HG02763 (cell line): ENCODE results near the gene EPRS1.

ENCODE experiments used
- ATAC-seq: cut with Tn5 transposase; IDR thresholded peaks from one replicate; pipeline ENCODE4 v1.9.1; 2021; ENCODE audit warnings: mild to moderate bottlenecking, moderate library complexity; ENCODE audit not compliant: unreplicated experiment

EPRS1 gene

DNA sequence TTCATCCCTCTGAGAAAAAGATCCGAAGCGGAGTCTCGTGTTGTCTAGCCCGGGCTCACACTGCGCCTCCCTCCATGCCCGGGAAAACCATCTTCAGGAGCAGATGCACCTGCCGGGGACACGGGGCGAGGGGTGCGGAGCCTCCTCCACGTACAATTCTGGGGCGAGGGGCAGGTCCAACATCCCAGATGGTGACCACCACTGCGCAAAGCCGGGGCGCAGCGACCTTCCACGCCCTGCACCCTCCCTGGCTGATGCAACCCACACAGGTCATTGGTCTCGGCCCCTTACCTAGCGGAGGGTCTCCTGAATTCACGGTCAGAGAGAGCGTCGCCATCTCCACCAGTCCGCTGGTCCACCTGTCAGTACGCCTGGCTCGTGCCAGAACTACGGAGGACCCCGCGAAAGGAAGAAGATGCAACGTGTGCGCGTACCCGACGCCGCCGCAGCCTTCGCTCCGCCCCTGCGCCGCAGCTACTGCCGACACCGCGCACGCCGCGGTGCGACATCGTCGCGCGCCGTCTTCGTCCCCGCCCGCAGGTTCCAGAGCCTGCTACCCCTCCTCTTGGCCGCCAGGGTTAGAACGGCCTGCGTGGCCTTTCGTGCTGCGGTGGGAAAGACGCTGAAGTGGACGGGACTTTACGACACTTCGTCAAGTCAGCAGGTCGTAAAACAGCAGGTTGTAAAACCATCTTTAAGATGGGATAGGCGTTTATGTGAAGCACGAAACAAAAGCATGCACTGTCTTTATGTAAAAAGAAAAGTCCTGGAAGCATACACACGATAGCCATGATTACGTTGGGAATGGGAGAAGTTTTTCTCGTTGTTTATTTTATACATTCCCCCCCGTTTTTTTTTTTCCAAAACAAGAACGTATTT lies at the start of gene EPRS1:
EPRS1 (minus strand) TSS at position 454 of the 879 bp plus-strand sequence; CDS start at position 337, 117 bp downstream.
- ATAC-seq, result peak; percentile 99

DNA sequence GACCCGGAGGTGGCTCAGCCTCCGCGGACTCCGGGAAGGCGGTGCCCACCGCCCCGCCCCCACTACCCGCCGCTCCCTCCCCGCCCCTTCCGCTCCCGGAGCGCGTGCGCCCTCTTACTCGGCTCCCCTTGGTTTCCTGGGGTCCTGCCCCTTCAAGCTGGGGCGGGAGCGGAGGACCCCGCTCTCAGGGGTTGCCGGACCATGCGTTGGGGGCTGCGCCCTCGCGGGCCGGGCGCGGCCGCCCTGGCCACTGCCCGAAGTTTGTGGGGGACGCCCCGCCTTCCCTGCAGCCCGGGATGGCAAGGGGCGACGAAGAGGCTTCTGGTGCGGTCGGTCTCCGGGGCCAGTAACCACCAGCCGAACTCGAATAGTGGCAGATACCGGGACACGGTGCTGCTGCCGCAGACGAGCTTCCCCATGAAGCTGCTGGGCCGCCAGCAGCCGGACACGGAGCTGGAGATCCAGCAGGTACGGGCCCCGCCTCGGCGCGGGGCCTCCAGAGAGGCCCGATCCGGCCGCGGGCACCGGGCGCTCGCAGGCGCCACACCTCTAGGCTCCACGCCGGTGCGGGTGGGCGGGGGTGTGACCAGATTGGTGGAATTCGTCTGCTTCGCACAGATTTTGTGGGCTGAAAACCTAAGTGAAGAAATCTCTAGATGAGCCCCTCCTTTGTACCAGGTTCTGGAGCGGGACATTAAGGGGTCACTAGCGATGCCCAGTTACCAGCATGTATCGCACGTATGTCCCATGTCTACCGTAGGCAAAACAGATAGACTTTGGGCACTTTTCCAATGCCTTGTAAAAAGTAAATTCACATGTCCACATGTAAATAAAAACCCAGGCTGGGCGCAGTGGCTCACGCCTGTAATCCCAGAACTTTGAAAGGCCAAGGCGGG lies 48.0 kb upstream of the EPRS1 start, which contains the start of gene IARS2:
IARS2 (plus strand) TSS at position 117 of the 896 bp plus-strand sequence; CDS start at position 202, 85 bp downstream.
- peak; percentile 60 for ATAC-seq

DNA sequence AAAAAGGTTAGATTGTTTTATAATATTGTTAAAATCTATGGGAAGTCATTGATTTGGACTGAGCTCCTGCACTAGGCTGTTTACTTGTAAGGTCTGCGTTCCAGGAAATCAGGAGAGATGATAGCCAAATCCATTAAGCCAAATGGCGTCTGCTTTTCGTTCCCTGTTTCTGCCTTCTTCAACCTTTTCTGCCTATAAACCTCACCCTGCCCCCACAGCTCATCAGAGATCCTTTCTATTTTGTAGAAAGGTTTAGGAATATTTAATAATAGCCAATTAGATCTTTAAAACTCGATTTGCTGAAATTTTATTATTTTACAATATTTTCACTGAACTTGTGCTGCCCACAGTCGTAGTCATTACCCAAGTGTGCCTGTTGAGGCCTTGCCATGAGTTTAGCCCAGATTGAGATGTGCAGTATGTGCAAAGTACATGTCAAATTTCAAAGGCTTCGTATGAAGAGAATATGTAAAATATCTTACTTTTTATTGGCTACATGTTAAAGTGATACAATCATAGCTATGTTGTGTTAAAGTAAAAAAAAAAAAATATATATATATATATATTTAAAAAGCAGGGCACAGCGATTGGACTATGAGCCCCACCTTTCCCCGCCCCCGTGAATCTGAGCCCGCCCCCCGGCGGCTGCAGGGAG lies 47.2 kb upstream of the EPRS1 start:
- ATAC-seq, result peak; percentile 0

DNA sequence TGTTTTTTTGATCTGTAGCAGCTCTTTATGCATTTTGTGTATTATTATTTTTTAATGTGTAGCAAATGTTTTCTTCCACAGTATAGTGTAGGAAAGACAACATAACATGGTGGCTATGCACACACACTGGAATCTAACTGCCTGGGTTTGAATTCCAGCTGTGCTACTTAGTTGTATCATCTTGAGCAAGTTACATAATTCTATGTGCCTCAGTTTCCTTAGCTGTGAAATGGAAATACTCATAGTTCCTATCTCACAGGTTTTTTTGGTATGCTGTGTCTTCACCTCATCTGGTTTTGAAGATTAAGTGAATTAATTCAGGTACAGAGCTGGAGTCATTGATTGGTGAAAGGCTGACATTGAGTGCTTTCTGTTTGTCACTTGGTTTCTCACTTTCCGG lies 46.4 kb upstream of the EPRS1 start:
- ATAC-seq, result no peak

DNA sequence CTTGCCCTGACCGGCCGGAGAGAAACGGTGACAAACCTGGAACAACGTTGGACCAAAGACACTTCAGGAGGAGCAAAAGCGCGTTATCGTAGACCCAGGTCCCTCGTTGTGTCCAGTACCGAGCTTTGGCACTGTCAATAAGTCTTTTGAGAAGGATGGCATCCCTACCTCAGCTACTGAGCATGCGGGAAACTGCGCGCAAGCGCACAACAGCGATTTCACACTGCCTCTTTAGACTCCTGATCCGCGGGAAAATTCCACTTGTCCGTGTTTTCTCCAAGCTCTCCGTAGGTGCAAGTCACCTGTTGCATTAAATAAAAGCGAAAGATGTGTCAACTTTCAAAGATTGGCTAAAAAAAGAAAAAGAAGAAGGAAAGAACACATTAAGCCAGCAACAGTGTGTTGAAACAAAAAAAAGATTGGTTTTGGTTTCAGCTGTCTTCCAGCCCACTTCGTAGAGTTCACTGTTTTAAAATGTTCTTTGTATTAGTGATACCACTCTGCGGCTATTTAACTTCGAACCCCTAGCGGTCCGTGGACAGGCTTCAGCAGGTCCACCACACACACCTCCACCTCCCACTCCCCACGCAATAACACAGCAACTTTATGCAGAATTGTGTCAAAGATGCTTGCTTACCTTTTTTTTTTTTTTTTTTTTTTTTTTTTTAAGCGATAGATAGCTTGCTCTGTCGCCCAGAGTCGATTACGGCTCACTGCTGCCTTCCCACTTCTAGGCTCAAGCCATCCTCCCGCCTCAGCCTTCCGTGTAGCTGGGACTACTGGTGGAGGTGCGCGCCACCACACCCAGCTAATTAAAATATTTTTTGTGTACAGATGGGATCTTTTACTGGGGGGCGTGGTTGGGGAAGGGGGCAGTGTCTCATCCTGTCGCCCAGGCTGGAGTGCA lies 43.6 kb upstream of the EPRS1 start, which contains the start of gene BPNT1:
BPNT1 (minus strand) TSS at position 139 of the 907 bp plus-strand sequence. CDS start 9,942 bp downstream, outside the sequence.
- peak; percentile 69 for ATAC-seq

DNA sequence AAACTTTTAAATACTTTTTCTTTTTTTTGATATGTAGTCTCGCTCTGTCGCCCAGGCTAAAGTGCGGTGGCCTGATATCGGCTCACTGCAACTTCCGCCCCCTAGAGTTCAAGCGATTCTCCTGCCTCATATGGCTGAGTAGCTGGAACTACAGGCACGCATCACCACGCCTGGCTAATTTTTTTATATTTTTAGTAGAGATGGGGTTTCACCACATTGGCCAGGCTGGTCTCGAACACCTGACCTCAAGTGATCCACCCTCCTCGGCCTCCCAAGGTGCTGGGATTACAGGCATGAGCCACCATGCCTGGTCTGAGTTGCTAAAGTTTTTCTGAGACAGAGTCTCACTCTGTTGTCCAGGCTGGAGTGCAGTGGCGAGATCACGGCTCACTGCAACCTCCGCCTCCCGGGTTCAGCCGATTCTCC lies 40.0 kb upstream of the EPRS1 start:
- peak; percentile 45 for ATAC-seq

DNA sequence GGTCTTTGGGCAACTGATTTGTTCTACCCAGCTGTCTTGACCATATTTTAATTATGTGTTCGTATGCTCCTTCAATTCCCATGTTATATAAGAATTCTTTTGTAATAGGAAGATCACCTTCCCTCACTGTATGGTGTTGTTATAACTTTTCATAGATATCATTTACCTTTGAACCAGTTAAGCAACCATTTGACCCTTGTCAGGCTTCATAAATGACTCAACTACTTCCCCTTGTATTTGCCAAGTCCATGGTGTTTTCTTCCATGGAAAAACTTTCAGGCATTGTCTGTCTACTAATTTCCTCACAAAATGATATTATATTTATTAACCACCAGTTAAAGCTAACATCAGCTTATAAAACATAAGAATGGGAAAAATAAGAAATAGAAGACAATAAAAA lies 38.2 kb upstream of the EPRS1 start:
- no peak for ATAC-seq

DNA sequence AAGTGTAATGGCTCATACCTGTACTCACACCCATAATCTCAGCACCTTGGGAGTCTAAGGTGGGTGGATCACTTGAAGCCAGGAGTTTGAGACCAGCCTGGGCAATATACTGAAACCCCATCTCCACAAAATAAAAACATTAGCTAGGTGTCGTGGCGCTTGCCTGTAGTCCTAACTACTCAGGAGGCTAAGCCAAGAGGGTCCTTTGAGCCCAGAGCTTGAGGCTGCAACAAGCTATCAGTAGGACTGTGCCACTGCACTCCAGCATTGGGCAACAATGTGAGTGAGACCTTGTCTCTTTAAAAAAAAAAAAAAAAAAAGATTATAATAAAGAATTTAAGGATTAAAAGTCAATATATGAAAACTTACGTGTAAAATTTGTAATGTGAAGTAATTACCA lies 31.6 kb upstream of the EPRS1 start:
- no peak for ATAC-seq

DNA sequence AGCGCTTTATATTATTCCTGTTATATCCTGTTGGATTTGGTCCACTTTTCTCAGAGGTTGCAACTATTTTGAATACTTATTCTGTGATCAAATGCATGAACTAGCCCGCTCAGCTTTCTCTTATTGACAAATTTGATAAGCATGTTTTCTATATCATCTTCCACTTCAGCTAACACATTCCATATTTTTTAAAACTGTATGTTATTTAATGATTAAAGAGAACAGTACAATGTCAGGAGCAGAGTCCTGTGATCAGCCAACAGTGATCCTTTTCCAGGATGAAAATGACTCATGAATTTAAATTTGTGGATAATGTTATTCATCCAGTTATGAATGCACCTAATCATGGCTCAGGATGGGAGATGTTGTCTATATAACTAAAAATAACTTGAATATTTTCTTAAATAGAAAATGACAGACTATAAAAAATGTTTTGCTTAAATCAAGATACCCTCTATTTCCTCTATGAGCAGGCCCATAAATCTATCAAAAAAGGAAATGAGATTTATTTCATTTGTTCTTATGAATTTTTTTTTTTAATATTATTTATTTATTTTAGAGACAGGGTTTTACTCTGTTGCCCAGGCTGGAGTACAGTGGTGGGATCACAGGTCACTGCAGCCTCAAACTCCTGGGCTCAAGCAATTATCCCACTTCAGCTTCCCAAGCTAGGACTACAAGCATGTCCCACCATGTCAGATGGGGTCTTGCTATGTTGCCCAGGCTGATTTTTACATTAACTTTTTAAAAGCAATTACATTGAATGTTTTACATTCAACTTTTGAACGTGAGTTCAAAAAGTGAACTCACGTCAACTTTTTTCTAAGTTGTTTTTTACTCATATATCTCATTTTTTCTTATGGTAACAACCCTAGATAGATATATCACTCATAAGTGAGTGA lies 30.8 kb upstream of the EPRS1 start:
- ATAC-seq, result no peak

DNA sequence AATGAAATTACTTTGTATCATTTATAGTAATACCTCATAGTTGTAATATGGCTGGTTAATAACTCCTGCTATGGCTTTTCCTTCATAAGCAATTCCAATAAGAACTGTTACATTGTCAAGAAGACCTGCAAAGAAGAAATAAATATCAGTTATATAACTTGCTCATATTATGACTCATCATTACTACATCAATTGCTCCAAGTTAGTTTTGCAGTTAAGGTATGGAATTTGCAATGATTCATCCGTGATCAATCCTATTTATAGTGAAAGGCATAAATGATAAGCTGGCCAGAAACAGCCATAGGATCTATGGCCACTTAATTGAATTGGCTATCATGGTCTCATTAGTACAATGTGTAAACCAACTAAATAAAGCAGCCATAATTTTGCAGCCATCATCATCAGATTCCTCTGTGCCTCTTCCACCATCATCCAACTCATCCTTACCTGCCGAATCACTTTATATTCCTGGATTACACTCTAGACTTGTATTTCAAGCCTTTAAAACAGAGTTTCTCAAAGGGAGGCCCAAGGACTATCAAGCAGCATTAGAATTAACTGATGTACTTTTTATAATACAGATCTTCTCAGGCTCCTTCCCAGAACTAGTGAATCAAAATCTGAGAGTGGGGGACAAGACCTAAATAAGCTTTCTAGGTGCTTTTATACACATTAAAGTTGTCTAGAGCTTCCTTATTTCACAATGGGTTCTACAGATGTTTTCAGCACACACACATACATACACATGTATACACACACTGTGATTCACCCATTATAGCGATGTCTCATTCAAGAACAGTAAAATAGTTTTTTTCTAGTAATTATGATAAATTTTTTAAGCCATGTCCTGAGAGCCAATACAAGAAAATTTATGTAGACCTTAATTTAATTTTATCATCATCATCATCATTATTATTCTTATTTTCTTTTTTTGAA lies 21.2 kb upstream of the EPRS1 start:
- no peak for ATAC-seq

DNA sequence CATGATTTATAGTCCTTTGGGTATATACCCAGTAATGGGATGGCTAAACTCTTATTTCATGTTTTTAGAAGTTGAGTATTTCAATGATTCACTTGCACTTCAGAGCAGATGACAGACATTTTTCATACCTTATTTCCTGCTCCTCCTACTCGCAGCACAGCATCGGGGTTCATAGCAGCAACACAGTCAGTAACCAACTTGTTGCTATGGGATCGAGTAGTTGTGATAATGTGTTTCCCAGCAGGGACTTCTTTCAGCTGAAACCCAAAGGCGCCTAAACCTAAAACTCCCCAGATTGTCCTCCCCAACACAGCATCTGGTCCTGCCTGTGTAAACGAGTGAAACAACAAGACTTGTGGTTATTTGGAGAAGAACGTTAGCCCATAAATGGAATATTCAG lies 16.3 kb upstream of the EPRS1 start:
- no peak for ATAC-seq

DNA sequence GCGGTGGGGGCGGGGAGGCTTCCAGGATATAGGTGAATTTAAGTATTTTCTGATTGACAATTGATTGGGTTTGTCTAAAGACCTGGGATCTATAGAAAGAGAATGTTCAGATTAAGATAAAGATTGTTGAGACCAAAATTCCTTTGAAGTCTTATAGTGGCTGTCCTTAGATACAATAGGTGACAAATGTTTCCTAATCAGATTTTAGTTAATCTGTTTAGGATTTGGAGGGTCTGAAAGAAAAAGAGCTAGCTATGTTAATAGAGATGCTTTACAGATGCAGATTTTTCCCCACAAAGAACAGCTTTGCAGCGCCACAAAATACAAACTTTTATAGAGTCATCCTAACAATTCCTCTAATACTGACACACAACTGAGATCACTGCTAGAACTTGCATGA lies 14.6 kb upstream of the EPRS1 start:
- ATAC-seq, result no peak

DNA sequence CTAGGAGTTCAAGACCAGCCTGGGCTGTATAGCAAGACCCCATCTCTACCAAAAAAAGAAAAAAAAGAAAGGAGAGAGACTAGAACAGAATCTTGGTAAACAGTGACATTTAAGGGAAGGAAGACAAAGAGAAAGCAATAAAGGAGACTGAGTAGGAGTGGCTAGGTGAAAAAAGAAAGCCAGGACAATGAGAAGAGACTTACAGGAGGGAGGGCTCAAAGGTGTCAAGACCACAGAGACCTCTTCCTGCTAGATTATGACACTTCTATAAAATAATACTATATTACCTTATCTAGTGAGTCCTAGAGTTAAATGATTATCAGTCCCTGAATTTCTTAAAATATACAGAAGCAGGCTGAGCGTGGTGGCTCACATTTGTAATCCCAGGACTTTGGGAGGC lies 10.1 kb upstream of the EPRS1 start:
- ATAC-seq, result no peak

DNA sequence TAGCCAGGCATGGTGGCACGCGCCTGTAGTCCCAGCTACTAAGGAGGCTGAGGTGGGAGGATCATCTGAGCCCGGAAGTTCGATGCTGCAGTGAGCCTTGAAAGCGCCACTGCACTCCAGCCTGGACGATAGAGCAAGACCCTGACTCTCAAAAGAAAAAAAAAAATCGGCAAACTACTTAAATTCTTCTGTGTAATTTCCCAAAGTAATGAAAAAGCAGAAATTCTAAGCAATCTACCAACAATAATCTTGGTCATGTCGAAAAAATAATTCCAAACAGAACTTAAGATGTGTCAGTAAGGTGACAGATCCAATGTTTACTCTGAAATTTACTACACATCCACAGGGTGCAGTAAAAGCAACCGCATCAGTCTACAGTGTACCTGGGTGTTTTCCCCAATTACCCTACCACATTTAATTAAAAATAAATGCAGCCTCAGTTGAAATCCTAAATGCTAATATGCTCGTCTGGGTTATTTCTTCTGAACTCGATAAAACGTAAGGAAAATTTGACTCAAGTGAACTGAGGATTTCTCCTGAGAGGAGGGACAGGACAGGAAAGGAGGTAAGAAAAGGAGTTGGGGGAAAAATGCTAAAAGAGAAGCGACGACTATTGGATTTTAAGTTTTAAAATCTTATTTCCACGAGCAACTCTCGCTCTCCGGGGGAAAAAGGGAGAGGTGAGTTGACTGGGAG lies 801 bp downstream of the EPRS1 start:
- no peak for ATAC-seq

DNA sequence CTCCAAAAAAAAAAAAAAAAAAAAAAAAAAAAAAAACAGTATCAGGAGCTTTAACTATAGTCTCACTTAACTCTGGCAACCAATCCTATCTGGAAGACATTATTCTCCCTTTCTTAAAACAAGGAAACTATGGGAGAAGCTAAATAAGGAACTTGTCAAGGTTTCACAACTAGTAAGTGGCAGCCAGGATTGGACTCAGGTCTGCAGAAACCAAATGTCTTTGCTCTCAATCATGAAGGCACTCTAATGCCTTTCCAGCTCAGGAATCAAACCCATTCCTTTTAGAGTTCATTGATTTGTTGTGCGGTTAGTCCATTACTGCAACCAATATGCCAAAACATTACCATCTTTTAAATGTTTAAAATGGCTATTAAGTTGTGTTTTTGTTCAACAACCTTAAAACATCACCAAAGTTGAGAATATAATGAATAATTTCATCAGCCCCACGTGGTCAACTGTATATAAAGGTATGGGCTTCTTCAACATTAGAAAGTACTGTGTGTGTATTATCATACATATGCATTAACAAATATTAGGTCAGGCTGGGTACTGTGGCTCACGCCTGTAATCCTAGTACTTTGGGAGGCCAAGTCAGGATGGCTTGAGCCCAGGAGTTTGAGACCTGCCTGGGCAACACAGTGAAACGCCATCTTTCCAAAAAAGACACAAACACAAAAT lies 1.5 kb downstream of the EPRS1 start:
- ATAC-seq, result no peak

DNA sequence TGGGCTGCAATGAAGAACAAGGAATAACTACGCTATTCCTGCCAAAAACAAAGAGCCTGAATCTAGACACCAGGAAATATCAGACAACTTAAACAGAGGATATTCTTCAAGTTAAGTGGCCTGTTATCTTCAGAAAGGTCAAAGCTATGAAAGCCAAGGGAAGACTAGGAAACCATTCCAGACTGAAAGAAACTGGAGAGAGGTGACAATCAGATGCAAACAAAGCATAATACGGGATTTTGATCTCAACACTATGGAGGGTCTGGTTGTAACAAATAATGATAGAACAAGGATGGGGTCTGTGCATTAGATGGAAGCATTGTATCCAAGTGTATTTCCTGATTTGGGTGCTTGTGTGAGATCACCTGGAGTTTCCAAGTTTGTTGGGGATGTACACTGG lies 2.7 kb downstream of the EPRS1 start:
- no peak for ATAC-seq
